ENCODE results near the gene ATXN1. TPM values are rescaled to one million over a fixed set of nuclear protein-coding genes. Genes with fewer than 3 reads are reported as not detected.

The ATXN1 gene
- total RNA-seq, 4 donors from 2014 or later, result 42.4 to 74.9 (median 52.1) TPM

DNA sequence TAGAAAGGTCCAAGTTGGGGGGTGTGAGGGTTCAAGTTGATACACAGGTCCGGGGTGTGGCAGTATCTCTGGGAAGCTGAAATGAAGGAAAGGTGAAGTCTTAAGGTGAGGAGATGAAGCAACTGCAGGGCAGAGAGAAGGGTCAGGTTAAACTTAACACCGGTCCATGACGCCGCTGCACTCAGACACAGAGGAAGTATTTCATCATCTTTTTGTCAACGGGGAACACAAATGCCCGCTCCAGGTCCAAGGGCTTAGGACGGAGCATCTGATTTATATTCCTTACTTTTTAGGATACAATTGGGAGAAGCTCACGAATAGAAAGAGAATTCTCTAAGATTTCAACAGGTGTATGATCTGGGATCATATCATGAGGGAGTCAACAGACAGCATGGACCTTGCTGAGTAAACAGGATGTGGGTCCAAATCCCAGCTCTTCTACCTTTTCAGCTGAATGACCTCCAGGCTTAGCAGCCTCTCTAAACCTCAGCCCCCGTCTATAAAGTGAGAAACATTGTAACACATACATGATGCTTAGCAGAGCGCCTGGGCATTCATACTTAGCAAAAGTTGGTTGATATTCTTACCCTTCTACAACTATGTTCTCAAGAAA is 197.5 kb downstream of the ATXN1 start:
- H3K27me3 ChIP-seq, result no peaks in the 10 kb centered on the region
- no peaks in the 10 kb centered on the region for H3K36me3 ChIP-seq
- no peak for DNase-seq (ENCODE audit: extremely low spot score)
- intact Hi-C loops (cut with DNase I), result no loop called here
- 92% methylated on average over 10 of the region's 10 CpGs for WGBS
- H3K27ac ChIP-seq (replicated peaks in 1 of 4), result no peak overlapping the region
- H3K9me3 ChIP-seq, result no peaks in the 10 kb centered on the region
- H3K4me3 ChIP-seq, result no peak overlapping the region
- H3K4me1 ChIP-seq, result peaks cover 16 to 27% (median 20%) of the 10 kb centered on the region in 4 donors
- TF ChIP-seq EP300 (IDR thresholded peaks at IDR 0.05) (no peak), POLR2AphosphoS5 (IDR thresholded peaks at IDR 0.05) (no peak), CTCF (IDR thresholded peaks at IDR 0.05) (no peak), POLR2A (IDR thresholded peaks at IDR 0.05; ENCODE audit: low read depth) (no peak)

DNA sequence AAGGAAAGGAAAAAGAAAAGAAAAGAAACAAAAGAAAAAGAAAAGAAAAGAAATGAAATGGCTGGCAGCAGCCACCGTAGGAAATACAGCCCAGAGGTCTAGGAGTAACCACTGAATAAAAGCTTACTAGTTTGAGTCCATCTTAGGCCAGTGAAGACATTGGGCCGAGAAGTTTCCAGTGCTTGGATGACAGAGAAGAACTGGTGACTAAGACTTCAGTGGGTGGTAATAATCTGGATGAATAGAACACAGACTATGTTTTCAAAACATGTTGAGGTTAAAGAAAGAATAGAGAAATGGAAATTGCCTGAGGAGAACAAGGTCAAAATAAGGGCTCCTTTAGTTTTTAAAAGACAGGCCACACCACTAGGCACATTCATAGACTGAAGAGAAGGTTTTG is 198.8 kb downstream of the ATXN1 start:
- no peak overlapping the region for H3K4me3 ChIP-seq
- H3K36me3 ChIP-seq, result no peaks in the 10 kb centered on the region
- intact Hi-C loops (cut with DNase I), result no loop called here
- no peak overlapping the region for H3K27ac ChIP-seq (replicated peaks in 1 of 4)
- H3K27me3 ChIP-seq, result no peaks in the 10 kb centered on the region
- no peak for TF ChIP-seq POLR2A (IDR thresholded peaks at IDR 0.05; ENCODE audit: low read depth)
- no peak for TF ChIP-seq CTCF (IDR thresholded peaks at IDR 0.05)
- TF ChIP-seq POLR2AphosphoS5 (IDR thresholded peaks at IDR 0.05), result no peak
- TF ChIP-seq EP300 (IDR thresholded peaks at IDR 0.05), result no peak
- no peaks in the 10 kb centered on the region for H3K9me3 ChIP-seq
- WGBS, result 83% methylated on average over 2 of the region's 2 CpGs
- DNase-seq (ENCODE audit: extremely low spot score), result no peak
- peaks cover 10 to 22% (median 18%) of the 10 kb centered on the region in 4 donors for H3K4me1 ChIP-seq

- WGBS, result 40% methylated on average over 4 of the region's 4 CpGs
- Histone ChIP-seq H3K4me3 (no peak overlapping the region), H3K27ac (replicated peaks in 1 of 4) (peak overlapping the region in 1 of 4 donors; percentile 28), H3K27me3 (no peaks in the 10 kb centered on the region), H3K4me1 (peaks cover 10 to 16% (median 12%) of the 10 kb centered on the region in 4 donors), H3K36me3 (no peaks in the 10 kb centered on the region), H3K9me3 (no peaks in the 10 kb centered on the region)
- DNase-seq (ENCODE audit: extremely low spot score), result no peak
- intact Hi-C loops (cut with DNase I), result no loop called here
- TF ChIP-seq CTCF (IDR thresholded peaks at IDR 0.05) (no peak), POLR2AphosphoS5 (IDR thresholded peaks at IDR 0.05) (no peak), POLR2A (IDR thresholded peaks at IDR 0.05; ENCODE audit: low read depth) (no peak), EP300 (IDR thresholded peaks at IDR 0.05) (no peak)
Observed at GRCh38 chr6:16559071-16559470, 202.2 kb downstream of the ATXN1 start.

- TF ChIP-seq EP300 (IDR thresholded peaks at IDR 0.05), result no peak
- TF ChIP-seq CTCF (IDR thresholded peaks at IDR 0.05), result no peak
- no peak for TF ChIP-seq POLR2A (IDR thresholded peaks at IDR 0.05; ENCODE audit: low read depth)
- no peak for TF ChIP-seq POLR2AphosphoS5 (IDR thresholded peaks at IDR 0.05)
- H3K27ac ChIP-seq (replicated peaks in 1 of 4), result no peak overlapping the region
- 100% methylated on average over 1 of the region's 3 CpGs for WGBS
- no peaks in the 10 kb centered on the region for H3K36me3 ChIP-seq
- intact Hi-C loops (cut with DNase I), result no loop called here
- H3K4me3 ChIP-seq, result no peak overlapping the region
- no peaks in the 10 kb centered on the region for H3K9me3 ChIP-seq
- H3K27me3 ChIP-seq, result no peaks in the 10 kb centered on the region
- peaks cover 8 to 16% (median 11%) of the 10 kb centered on the region in 4 donors for H3K4me1 ChIP-seq
- DNase-seq (ENCODE audit: extremely low spot score), result no peak
Observed at GRCh38 chr6:16555550-16555949, 205.7 kb downstream of the ATXN1 start.

GRCh38 chr6:16553531-16553930 is 207.7 kb downstream of the ATXN1 start:
- H3K4me3 ChIP-seq, result no peak overlapping the region
- 92% methylated on average over 3 of the region's 3 CpGs for WGBS
- DNase-seq (ENCODE audit: extremely low spot score), result no peak
- no peaks in the 10 kb centered on the region for H3K9me3 ChIP-seq
- no peaks in the 10 kb centered on the region for H3K27me3 ChIP-seq
- H3K4me1 ChIP-seq, result peaks cover 0 to 4% (median 3%) of the 10 kb centered on the region in 4 donors
- H3K36me3 ChIP-seq, result no peaks in the 10 kb centered on the region
- intact Hi-C loops (cut with DNase I), result no loop called here
- no peak for TF ChIP-seq CTCF (IDR thresholded peaks at IDR 0.05)
- TF ChIP-seq POLR2AphosphoS5 (IDR thresholded peaks at IDR 0.05), result no peak
- TF ChIP-seq EP300 (IDR thresholded peaks at IDR 0.05), result no peak
- no peak for TF ChIP-seq POLR2A (IDR thresholded peaks at IDR 0.05; ENCODE audit: low read depth)
- no peak overlapping the region for H3K27ac ChIP-seq (replicated peaks in 1 of 4)
